ENCODE measurements around the gene LHFPL2.

- TF ChIP-seq ZNF609 (CRISPR knock-in tag; IDR thresholded peaks at IDR 0.05; ENCODE audit: borderline replicate concordance) = no peak
- TF ChIP-seq ATF3 (IDR thresholded peaks at IDR 0.05) = no peak
- no peak for TF ChIP-seq ATF3 (CRISPR knock-in tag; conservative IDR thresholded peaks at IDR 0.05)
- no peak for TF ChIP-seq NR2F6 (CRISPR knock-in tag; IDR thresholded peaks at IDR 0.05)
- TF ChIP-seq KLF16 (IDR thresholded peaks at IDR 0.05) = no peak
- no peak for TF ChIP-seq ILF3 (IDR thresholded peaks at IDR 0.05; ENCODE audit: borderline replicate concordance)
- TF ChIP-seq GATA2 (CRISPR knock-in tag; IDR thresholded peaks at IDR 0.05) = no peak
- TF ChIP-seq PRDM10 (IDR thresholded peaks at IDR 0.05; ENCODE audit: partially characterized antibody) = no peak
- TF ChIP-seq EZH2 (IDR thresholded peaks at IDR 0.05; ENCODE audit: borderline replicate concordance, low read depth, low read length) = no peak
- TF ChIP-seq PRMT5 (CRISPR knock-in tag; IDR thresholded peaks at IDR 0.05) = no peak
- no peak for TF ChIP-seq CHD2 (IDR thresholded peaks at IDR 0.05; ENCODE audit: low read depth, low read length)
- TF ChIP-seq EP300 (IDR thresholded peaks at IDR 0.05; ENCODE audit: low read length) = no peak
- TF ChIP-seq SNAPC5 (CRISPR knock-in tag; IDR thresholded peaks at IDR 0.05) = no peak
Observed at GRCh38 chr5:78574731-78575161, 73.8 kb downstream of the LHFPL2 start.

Measured in K562 (cell line).